Omental fat pad (tissue), 4 donors: Measurements from ENCODE around the gene ARHGEF10L. TPM values are rescaled to one million over a fixed set of nuclear protein-coding genes. Genes with fewer than 3 reads are reported as not detected.

Experiments used
- ATAC-seq: fragments of 150-250 bp; one replicate; pipeline ENCODE4 v1.9.1; 2016; ENCODE audit warnings: mild to moderate bottlenecking, moderate library complexity; ENCODE audit not compliant: low FRiP score
- DNase-seq: peaks from one replicate; pipeline ENCODE4 v3.0.0-alpha.2; 2019; ENCODE audit warnings: low spot score
- total RNA-seq, 4 donors: library from RNA; depleted of rRNA; stranded (reverse); fragments of >200 nt; gene quantifications; one replicate each; pipeline ENCODE4 v1.1.0, GENCODE V29; 2016
- TF ChIP-seq, protein P1 (sequence below), 3 donors: fragments of 450-650 bp; IDR thresholded peaks; one replicate each; pipeline ENCODE4 v1.5.1; 2016 to 2017; ENCODE audit warnings: antibody characterized with exemption in 3 of 3, mild to moderate bottlenecking in 3 of 3, moderate library complexity in 2 of 3

ARHGEF10L gene
- total RNA-seq, 4 donors from 2014 or later = 17.3 to 59.0 (median 39.9) TPM

DNA sequence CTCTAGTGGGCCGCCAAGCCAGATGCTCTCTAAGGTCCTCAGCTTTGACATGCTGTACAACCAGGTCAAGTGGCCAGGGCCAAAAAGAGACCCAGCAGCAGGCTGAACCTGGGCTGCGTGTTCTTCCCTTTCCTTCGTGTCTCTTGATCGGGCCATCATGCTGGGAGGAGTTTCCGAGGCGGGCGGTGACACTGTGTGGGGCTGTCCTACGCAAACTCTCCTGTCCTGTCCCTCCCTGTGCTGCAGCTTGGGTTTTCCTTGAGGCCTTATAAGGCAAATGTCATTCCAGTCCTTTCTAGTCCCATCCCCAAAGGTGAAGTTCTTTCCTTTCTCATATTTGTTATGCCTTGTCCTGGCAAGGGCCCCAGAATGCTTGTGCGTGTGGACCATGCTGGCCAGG is 56.7 kb downstream of the ARHGEF10L start:
- ATAC-seq = no peak
- no peak for DNase-seq
- TF ChIP-seq, protein P1, sequence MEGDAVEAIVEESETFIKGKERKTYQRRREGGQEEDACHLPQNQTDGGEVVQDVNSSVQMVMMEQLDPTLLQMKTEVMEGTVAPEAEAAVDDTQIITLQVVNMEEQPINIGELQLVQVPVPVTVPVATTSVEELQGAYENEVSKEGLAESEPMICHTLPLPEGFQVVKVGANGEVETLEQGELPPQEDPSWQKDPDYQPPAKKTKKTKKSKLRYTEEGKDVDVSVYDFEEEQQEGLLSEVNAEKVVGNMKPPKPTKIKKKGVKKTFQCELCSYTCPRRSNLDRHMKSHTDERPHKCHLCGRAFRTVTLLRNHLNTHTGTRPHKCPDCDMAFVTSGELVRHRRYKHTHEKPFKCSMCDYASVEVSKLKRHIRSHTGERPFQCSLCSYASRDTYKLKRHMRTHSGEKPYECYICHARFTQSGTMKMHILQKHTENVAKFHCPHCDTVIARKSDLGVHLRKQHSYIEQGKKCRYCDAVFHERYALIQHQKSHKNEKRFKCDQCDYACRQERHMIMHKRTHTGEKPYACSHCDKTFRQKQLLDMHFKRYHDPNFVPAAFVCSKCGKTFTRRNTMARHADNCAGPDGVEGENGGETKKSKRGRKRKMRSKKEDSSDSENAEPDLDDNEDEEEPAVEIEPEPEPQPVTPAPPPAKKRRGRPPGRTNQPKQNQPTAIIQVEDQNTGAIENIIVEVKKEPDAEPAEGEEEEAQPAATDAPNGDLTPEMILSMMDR (IDR thresholded peaks at IDR 0.05) = no peak

DNA sequence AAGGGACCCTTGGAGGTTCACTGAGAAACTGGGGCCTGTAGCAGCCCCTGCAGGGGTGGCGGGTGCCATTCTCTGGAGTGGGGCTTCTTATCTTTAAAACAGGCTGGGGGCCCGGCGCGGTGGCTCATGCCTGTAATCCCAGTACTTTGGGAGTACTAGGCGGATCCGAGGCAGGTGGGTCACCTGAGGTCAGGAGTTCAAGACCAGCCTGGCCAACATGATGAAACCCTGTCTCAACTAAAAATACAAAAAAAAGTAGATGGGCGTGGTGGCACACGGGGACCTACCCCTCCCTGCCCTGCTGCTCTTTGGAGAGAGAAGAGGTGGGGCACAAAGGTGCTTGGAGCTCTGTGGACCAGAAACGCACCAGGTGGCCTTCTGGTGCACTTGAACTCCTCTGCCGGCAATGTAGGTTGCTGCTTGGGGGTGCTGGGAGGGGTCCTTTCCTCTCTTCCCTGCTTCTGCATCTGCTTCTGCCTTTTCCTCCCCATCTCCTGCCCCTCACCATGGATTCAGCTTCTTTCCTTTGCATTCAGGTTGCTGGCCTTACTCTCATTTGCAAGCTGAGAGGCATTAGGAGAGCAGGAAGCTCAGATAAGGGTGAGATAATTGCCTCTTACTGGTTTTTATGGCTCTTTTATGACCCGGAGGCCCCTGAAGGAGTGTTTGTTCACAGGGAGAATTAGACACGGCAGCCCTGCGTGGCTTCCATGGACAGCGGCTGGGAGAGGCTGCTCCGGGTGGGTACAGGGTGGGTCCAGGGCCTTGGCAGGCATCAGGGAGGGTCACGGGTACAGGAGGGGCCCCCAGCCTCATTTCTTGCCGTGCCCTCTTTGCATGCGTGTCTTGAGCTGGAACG is 57.4 kb downstream of the ARHGEF10L start:
- TF ChIP-seq, protein P1 (IDR thresholded peaks at IDR 0.05) = no peak
- DNase-seq (no peak), ATAC-seq (no peak)

DNA sequence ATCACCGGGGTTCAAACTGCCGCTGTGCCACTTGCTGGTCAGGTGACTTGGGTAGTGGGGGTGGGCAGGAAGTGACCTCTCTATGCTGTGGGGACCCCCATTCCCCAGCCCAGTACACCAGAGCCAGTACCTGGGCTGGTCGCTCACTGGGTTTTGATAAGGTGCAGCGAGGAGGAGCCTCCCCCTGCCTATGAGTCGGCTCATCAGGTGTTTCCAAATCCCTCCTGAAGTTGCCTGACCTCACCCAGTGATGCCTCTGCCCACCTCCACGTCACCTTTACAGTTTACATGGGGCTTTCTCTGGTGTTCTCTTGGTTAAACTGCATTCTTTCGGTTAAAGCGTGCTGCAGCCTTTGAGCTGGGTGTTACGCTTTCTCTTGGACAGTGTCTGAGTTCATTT is 58.2 kb downstream of the ARHGEF10L start:
- TF ChIP-seq, protein P1 (IDR thresholded peaks at IDR 0.05) = no peak
- ATAC-seq = no peak
- no peak for DNase-seq

DNA sequence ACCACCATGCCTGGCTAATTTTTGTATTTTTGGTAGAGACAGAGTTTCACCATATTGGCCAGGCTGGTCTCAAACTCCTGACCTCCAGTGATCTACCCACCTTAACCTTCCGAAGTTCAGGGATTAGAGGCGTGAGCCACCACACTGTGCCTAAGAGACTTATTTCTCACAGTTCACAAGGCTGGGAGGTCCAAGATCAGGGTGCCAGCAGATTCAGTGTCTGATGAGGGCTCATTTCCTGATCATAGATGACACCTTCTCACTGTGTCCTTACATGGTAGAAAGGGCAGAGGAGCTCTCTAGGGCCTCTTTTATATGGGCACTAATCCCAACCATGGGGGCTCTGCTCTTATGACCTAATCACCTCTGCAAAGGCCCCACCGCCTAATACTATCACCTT is 58.8 kb downstream of the ARHGEF10L start:
- TF ChIP-seq, protein P1 (IDR thresholded peaks at IDR 0.05) = no peak
- DNase-seq (no peak), ATAC-seq (no peak)

DNA sequence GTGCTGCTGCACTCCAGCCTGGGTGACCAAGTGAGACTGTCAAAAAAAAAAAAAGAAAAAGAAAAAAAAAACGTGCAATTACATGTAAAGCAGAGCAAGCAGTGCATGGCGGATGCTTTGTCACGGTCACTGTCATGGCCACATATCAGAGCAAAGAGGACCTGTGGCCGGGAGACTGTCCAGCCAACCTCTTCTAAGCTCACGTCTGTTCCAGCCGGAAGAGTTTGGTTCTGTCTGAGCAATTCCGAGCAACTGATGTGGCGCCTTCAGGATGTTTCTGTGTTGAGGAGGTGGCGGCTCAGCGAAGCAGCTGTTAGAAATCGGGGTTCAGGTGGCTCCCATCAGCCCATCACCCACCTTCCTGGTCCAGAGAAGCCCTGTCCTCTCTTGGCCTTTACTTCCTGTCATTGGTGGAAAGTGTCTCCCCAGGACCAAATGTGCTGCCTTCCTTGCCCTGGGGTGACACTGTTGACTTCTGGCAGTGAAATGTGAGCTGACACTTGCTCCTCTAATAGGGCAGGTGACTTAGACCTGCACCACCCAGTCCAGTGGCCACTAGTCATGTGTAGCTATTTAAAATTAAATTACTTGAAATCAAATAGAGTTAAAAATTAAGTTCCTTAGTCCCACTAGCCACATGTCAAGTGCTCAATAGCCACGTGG is 59.9 kb downstream of the ARHGEF10L start:
- DNase-seq = no peak
- TF ChIP-seq, protein P1 (IDR thresholded peaks at IDR 0.05) = no peak
- ATAC-seq = no peak

DNA sequence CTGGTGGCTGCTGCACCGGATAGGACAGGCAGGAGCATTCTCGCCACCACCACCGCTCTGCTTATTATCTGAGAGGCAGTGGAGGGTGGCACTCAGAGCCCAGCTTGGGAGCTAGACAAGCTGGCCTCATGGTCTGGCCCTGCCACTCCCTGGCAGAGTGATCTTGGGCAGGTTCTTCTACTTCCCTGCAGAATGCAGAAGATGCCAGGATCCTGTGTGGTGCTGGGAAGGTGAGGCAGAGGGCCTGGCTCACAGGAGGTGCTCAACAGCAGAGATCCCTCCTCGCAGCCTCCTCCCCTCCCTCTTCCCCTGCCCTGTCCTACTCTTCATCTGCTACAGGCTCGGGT is 60.4 kb downstream of the ARHGEF10L start:
- TF ChIP-seq, protein P1 (IDR thresholded peaks at IDR 0.05) = no peak
- no peak for ATAC-seq
- no peak for DNase-seq

DNA sequence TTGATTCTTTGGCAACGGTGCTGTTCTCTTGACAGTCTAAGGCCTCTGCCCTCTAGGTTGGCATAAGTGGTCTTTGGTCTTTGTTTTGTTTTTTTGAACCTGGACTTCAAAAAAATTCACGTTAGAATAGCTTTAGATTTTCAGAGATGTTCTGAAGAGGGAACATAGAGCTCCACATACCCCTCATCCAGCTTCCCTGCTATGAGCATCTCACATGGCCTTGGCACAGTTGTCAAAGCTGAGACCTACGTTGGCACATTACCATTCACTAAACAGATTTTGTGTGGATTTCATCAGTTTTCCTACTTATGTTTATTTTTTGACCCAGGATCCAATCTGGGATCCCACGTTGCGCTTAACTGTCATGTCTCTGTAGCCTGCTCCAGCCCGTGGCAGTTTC is 60.8 kb downstream of the ARHGEF10L start:
- TF ChIP-seq, protein P1 (IDR thresholded peaks at IDR 0.05) = no peak
- ATAC-seq (no peak), DNase-seq (no peak)
